HepG2 (cell line): ENCODE results near the gene CSNK2A2. TPM values are rescaled to one million over a fixed set of nuclear protein-coding genes. Genes with fewer than 3 reads are reported as not detected.
A peak's percentile ranks its signal among the peaks of the same experiment; 100 is the strongest.

ENCODE experiments used
- ATAC-seq: fragments of 200-7000 bp; cut with Tn5 transposase; 3 replicates; pipeline ENCODE4 v1.9.1; 2020; ENCODE audit warnings: mild to moderate bottlenecking, moderate library complexity
- BruUV-seq: library from RNA; stranded (reverse); fragments of 400-500 nt; replicated peaks from 2 replicates; lab custom pipeline; 2021; lab: Mats Ljungman, UMichigan
- CTCF ChIA-PET: fragments of 300-600 bp; formaldehyde crosslinking; extraction: SDS; loops from one replicate; lab custom pipeline; 2021; ENCODE audit warnings: low total read pairs, inconsistent platforms, low intra/inter-chr PET ratio; lab: Yijun Ruan, JAX
- POLR2A ChIA-PET: fragments of 350-600 bp; sonication (Branson Sonifier 250); formaldehyde crosslinking; loops from one replicate; lab custom pipeline; 2020; ENCODE audit warnings: antibody characterized with exemption, inconsistent platforms; lab: Yijun Ruan, JAX
- DNase-seq: peaks from one replicate; pipeline ENCODE4 v3.0.0-alpha.2; 2015; ENCODE audit warnings: low spot score
- FAIRE-seq: peaks from 3 replicates; lab custom pipeline; 2011; peaks lifted over from hg19 to GRCh38; lab: Jason Lieb, UNC
- H2AFZ ChIP-seq: one replicate; pipeline ENCODE4 v1.6.1; 2011; ENCODE audit warnings: low read length, inconsistent platforms
- H3K27ac ChIP-seq: fragments of 300-600 bp; 3 replicates; pipeline ENCODE4 v1.8.0; 2011; ENCODE audit warnings: mixed run types, mild to moderate bottlenecking, mixed read lengths, low read length, inconsistent platforms; ENCODE audit not compliant: insufficient read depth; ENCODE audit errors: extremely low read length
- H3K27me3 ChIP-seq, 2 experiments: fragments of 200-600 bp in 1 of 2; 2 replicates in 1 of 2; 3 replicates in 1 of 2; pipeline versions ENCODE4 v1.6.0 to v1.8.0; 2011; ENCODE audit warnings: low read length in 2 of 2, mild to moderate bottlenecking in 2 of 2, moderate library complexity in 2 of 2, inconsistent platforms in 1 of 2; ENCODE audit not compliant: insufficient read depth in 2 of 2, control insufficient read depth in 1 of 2
- H3K36me3 ChIP-seq, 2 experiments: fragments of 200-600 bp in 1 of 2; replicated peaks in 1 of 2; 2 replicates in 1 of 2; 3 replicates in 1 of 2; pipeline versions ENCODE4 v1.5.1 to v1.8.0; 2011; ENCODE audit warnings: low read length in 2 of 2, inconsistent platforms in 1 of 2; ENCODE audit not compliant: insufficient read depth in 2 of 2, control insufficient read depth in 1 of 2
- H3K4me1 ChIP-seq: 2 replicates; pipeline ENCODE4 v1.5.1; 2012; ENCODE audit warnings: low read length, inconsistent platforms; ENCODE audit not compliant: insufficient read depth
- H3K4me2 ChIP-seq: 2 replicates; pipeline ENCODE4 v1.6.0; 2011; ENCODE audit warnings: low read depth, low read length, inconsistent platforms
- H3K4me3 ChIP-seq, 3 experiments: fragments of 200-600 bp in 1 of 3; sonication (generic), shearing (Covaris generic) in 1 of 3; replicated peaks in 1 of 3; 2 replicates each; pipeline ENCODE4 v1.5.1; 2011 to 2016; ENCODE audit warnings: low read length in 3 of 3, inconsistent platforms in 2 of 3, low read depth in 2 of 3, mild to moderate bottlenecking in 2 of 3, control low read depth in 1 of 3, mixed read lengths in 1 of 3; ENCODE audit not compliant: insufficient read depth in 1 of 3
- H3K79me2 ChIP-seq: one replicate; pipeline ENCODE4 v1.6.1; 2011; ENCODE audit warnings: low read length, inconsistent platforms; ENCODE audit not compliant: insufficient read depth
- H3K9ac ChIP-seq: 2 replicates; pipeline ENCODE4 v1.6.0; 2011; ENCODE audit warnings: mild to moderate bottlenecking, low read depth, low read length, inconsistent platforms; ENCODE audit not compliant: insufficient read depth
- H3K9me3 ChIP-seq: 2 replicates; pipeline ENCODE4 v1.5.1; 2012; ENCODE audit warnings: mild to moderate bottlenecking, low read length
- H4K20me1 ChIP-seq: 2 replicates; pipeline ENCODE4 v1.6.0; 2011; ENCODE audit warnings: inconsistent platforms, mild to moderate bottlenecking, low read length, moderate library complexity; ENCODE audit not compliant: insufficient read depth
- CBX5 ChIP-seq: sonication (generic); formaldehyde crosslinking; IDR thresholded peaks from 2 replicates; pipeline ENCODE4 v1.4.0; 2020; ENCODE audit warnings: missing genetic modification reagents, borderline replicate concordance
- FOXA1 ChIP-seq, 2 experiments: fragments of 450-650 bp in 1 of 2; sonication (generic) in 1 of 2; formaldehyde crosslinking in 1 of 2; IDR thresholded peaks; 2 replicates each; pipeline versions ENCODE4 v1.4.0 to v1.6.1; 2016 to 2020; ENCODE audit warnings: missing genetic modification reagents in 1 of 2
- U2AF1 ChIP-seq: fragments of 200-400 bp; formaldehyde crosslinking; optimal IDR thresholded peaks from 2 replicates; pipeline ENCODE3; 2017; ENCODE audit warnings: mild to moderate bottlenecking, low read depth, low read length
- ZC3H4 ChIP-seq: sonication (generic); formaldehyde crosslinking; IDR thresholded peaks from 2 replicates; pipeline ENCODE4 v1.4.0; 2020; ENCODE audit warnings: missing genetic modification reagents, borderline replicate concordance
- ZNF839 ChIP-seq: sonication (generic); formaldehyde crosslinking; IDR thresholded peaks from 2 replicates; pipeline ENCODE4 v1.4.0; 2020; ENCODE audit warnings: missing genetic modification reagents, mild to moderate bottlenecking, borderline replicate concordance
- WGBS: methylation state at CpG from one replicate; pipeline ENCODE4 v1.1.6; 2017; ENCODE audit warnings: low lambda C conversion rate; 5-methylcytosine and 5-hydroxymethylcytosine counted together
- in situ Hi-C: cut with HindIII; loops from 2 replicates; pipeline ENCODE4 v1.10.0; 2017; ENCODE audit warnings: low pct_unique_long_range_greater_than_20kb; ENCODE audit not compliant: extremely low pct_ligation_motif_present
- intact Hi-C: fragments of 100-400 bp; cut with micrococcal nuclease; formaldehyde crosslinking; loops from one replicate; pipeline ENCODE4 v1.10.0; 2022; ENCODE audit not compliant: unreplicated experiment
- polyA plus RNA-seq, 8 experiments: library from polyadenylated mRNA; depleted of rRNA in 3 of 8; stranded (reverse) in 7 of 8; unstranded in 1 of 8; fragments of >200 nt; fragmentation: Illumina TruSeq in 4 of 8; extraction: Trizol in 4 of 8; gene quantifications; 2 replicates each; pipeline versions ENCODE4 v1.2.1 to v1.2.3, GENCODE V29; 2011 to 2016; ENCODE audit warnings: low read depth in 4 of 8, missing spikeins in 1 of 8, mixed read lengths in 1 of 8; ENCODE audit not compliant: insufficient read depth in 1 of 8
- total RNA-seq, 5 experiments: library from RNA; depleted of rRNA; stranded (reverse); fragments of >200 nt; fragmentation: Illumina TruSeq; extraction: Trizol; gene quantifications; 2 replicates each; pipeline ENCODE4 v1.2.3, GENCODE V29; 2016; ENCODE audit warnings: low read depth in 1 of 5
- TF ChIP-seq, protein P1 (sequence below): sonication (generic); formaldehyde crosslinking; conservative IDR thresholded peaks from 2 replicates; pipeline ENCODE4 v1.4.0; 2020; ENCODE audit warnings: missing genetic modification reagents

CSNK2A2 gene
- total and polyA plus RNA-seq, 2 of the 13 experiments (the other 11 are each of a cell fraction or from before 2014, with no cell fraction given): 46.4 to 56.9 TPM

DNA sequence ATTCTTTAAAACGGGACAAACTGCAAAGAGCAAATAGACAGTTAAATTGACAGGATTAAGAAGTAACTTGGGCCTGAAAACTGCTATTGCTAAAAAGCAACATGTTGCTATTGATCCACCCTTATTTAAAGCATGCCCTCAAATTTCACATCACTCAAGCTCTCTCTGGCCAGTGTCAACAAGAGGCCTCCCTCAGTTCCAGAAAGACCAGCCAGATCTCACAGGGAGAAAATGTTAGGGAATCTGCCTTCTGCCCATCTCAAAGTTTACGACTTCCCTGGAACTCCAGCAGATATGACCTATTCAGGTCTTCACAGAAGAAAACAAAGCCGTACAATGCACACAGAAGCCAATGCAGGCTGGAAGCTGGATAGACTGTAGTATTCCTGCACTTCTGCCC, 77.7 kb downstream of the CSNK2A2 start:
- ATAC-seq: no peak
- POLR2A ChIA-PET: interaction anchor here (2.5 to 2.6 kb wide), 2 partner anchors 9 to 96 kb away, joined by 10 to 28 read pairs; partner anchors contain the start of gene CFAP20
- Histone ChIP-seq H3K79me2 (peaks cover 79% of the 10 kb centered on the region), H3K9me3 (no peaks in the 10 kb centered on the region), H3K4me3 (no peak overlapping the region), H3K27ac (no peak overlapping the region), H3K4me1 (peaks cover 51% of the 10 kb centered on the region), H2AFZ (no peak overlapping the region), H3K9ac (no peak overlapping the region), H3K4me2 (no peak overlapping the region), H4K20me1 (peaks cover 55% of the 10 kb centered on the region), H3K36me3 (peaks cover 8 to 21% of the 10 kb centered on the region in 2 experiments), H3K27me3 (no peaks in the 10 kb centered on the region)
- 92% methylated on average over 3 of the region's 3 CpGs for WGBS
- TF ChIP-seq FOXA1 (IDR thresholded peaks at IDR 0.05) (no peak), FOXA1 (CRISPR knock-in tag; IDR thresholded peaks at IDR 0.05) (peak; percentile 31; the same call in 1 of the 2 replicates), CBX5 (no peak), ZNF839 (CRISPR knock-in tag) (no peak)
- no peak for DNase-seq
- BruUV-seq: no TSS peak
- in situ Hi-C loops (no loop called here), intact Hi-C loops (no loop called here)
- no peak for FAIRE-seq
- CTCF ChIA-PET: interaction anchor here (1.2 to 4.0 kb wide), 2 partner anchors 96 to 100 kb away, joined by 3 to 40 read pairs; no protein-coding TSS in a partner anchor

DNA sequence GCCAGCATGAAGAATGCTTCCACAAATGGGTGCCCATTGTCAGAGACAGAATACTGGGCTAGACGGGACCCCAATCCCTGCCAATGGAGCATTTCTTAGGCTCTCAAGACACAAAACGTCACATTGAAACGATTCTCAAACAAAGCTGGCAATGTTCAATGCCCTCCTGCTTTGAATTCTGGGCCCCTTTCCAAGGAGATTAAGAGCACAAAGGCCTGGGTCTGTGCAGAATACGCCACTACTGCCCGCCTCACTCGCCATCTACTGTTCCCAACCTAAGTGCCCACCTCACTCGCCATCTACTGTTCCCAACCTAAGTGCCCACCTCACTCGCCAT, 78.4 kb downstream of the CSNK2A2 start:
- H3K4me3 ChIP-seq: no peak overlapping the region
- no peak overlapping the region for H2AFZ ChIP-seq
- no peak overlapping the region for H3K27ac ChIP-seq
- ATAC-seq (no peak), FAIRE-seq (no peak), DNase-seq (no peak)
- peaks cover 72% of the 10 kb centered on the region for H3K79me2 ChIP-seq
- intact Hi-C loops (no loop called here), in situ Hi-C loops (no loop called here)
- H3K9me3 ChIP-seq: no peaks in the 10 kb centered on the region
- peaks cover 51% of the 10 kb centered on the region for H4K20me1 ChIP-seq
- CTCF ChIA-PET: interaction anchor here (4.0 kb wide), 1 partner anchor 100 kb away, joined by 40 read pairs; no protein-coding TSS in a partner anchor
- TF ChIP-seq U2AF1: no peak
- TF ChIP-seq, protein P1, sequence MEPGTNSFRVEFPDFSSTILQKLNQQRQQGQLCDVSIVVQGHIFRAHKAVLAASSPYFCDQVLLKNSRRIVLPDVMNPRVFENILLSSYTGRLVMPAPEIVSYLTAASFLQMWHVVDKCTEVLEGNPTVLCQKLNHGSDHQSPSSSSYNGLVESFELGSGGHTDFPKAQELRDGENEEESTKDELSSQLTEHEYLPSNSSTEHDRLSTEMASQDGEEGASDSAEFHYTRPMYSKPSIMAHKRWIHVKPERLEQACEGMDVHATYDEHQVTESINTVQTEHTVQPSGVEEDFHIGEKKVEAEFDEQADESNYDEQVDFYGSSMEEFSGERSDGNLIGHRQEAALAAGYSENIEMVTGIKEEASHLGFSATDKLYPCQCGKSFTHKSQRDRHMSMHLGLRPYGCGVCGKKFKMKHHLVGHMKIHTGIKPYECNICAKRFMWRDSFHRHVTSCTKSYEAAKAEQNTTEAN: no peak
- no peak for TF ChIP-seq ZC3H4 (CRISPR knock-in tag)
- TF ChIP-seq, all 625 proteins: peak for 0
- POLR2A ChIA-PET: interaction anchor here (2.1 to 2.6 kb wide), 2 partner anchors 10 to 95 kb away, joined by 10 to 11 read pairs; partner anchors contain the start of gene CFAP20
- Histone ChIP-seq H3K4me1 (peaks cover 48% of the 10 kb centered on the region), H3K36me3 (peaks cover 15 to 28% of the 10 kb centered on the region in 2 experiments), H3K27me3 (no peaks in the 10 kb centered on the region), H3K4me2 (no peak overlapping the region), H3K9ac (no peak overlapping the region)
- BruUV-seq: no TSS peak
- WGBS: 90% methylated on average over 8 of the region's 8 CpGs
